ENCODE measurements around the gene XRCC5.
"Not testable (repeated sequence)": the region's sequence is repeated elsewhere in the genome, so short reads cannot be mapped to it uniquely, and the experiment has no call there.

Gene XRCC5

GRCh38 chr2:216119986-216120385 lies 10.8 kb downstream of the XRCC5 start:
- no peak for DNase-seq

GRCh38 chr2:216121255-216121654 lies 12.1 kb downstream of the XRCC5 start:
- no peak for DNase-seq

GRCh38 chr2:216126943-216127342 lies 17.8 kb downstream of the XRCC5 start:
- no peak for DNase-seq

DNA sequence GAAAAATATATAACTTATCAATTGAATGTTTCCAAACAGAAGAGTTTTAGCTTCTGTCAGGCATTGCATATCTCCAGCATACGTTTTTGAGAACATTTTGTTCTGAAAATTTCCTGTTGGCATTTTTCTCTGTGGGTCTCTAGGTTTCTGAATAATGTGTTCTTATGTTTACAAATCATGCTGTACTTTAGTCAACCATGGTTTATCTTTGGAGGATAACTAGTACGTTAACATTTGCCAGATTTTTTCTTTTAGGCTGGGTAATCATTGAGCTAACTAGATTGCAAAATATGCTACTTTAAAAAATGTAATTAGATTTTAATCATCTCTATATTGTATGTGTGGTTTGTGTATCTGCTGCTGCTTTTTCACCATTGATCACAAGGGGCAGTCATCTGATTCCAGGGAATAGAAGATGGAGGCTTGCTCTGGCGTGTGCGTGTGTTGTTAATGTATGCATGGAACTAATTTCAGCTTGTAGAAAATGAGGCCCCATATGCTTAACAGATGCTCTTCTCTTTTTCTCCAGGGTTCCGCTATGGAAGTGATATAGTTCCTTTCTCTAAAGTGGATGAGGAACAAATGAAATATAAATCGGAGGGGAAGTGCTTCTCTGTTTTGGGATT lies 21.3 kb downstream of the XRCC5 start:
- peak; percentile 28 for DNase-seq

GRCh38 chr2:216131175-216131926 lies 22.2 kb downstream of the XRCC5 start:
- no peak for DNase-seq

- no peak for DNase-seq
These were observed 23.4 kb downstream of the XRCC5 start for GRCh38 chr2:216132585-216132984.

DNA sequence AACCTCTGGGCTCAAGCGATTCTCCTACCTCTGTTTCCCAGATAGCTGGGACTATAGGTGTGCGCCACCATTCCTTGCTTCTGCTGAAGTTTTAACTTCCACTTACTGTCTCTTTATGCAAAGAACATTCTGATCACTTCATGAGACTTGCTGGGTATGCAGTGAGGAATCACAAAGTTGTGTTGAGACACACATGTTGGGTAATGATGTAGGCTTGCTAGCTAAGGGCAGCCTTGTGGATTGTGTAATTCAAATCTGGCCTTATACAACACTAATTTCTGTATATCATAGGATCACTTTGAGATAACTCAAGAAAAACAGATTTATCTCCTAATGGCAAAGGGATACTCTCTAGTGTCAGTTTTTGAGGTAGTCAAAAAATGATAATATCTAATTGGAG lies 24.2 kb downstream of the XRCC5 start:
- DNase-seq: no peak

DNA sequence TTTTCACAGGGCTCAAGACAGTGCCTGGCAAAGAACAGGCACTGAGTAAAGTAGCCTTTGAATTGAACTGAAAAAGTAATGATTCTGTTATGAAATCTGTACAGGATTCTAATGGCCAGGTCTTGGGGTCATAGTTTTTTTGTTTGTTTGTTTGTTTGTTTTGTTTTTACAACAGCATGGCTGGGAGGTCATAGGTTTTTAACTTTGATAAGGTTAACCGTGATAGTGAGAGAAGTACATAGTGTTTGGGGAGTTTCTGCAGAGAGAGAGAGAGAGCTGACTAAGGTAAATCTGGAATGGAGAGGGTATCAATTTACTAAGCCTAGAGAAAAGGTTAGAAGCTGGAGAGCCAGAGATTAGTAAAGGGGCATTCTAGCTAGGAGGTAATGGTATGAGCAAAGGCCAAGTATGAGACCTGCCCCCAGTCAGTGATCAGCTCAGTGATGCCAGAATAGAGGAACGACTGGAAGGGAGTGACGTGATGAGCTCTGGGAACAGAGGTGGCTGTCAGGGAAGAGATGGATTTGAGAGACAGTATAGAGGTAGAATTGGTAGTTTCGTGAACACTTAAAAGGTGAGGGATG lies 25.9 kb downstream of the XRCC5 start:
- no peak for DNase-seq

DNA sequence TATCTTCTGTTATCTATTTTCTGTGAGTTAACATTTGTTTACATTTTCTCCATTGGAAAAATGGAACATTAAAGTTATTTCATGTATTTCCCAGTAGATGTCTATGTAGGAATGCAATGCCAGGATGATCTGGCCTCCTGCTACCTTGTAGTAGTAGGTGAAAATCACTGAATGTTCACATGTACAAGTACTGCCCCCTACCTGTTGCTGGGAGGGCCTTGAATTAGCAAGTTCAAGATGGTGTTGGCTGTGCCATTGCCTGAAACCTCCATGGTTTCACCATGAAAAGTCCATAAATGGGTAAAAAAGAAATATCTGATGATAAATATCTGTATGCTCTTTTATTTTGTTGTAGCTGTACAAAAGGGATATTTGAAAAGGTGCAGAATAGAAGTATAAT lies 30.7 kb downstream of the XRCC5 start:
- DNase-seq: peak; percentile 20

DNA sequence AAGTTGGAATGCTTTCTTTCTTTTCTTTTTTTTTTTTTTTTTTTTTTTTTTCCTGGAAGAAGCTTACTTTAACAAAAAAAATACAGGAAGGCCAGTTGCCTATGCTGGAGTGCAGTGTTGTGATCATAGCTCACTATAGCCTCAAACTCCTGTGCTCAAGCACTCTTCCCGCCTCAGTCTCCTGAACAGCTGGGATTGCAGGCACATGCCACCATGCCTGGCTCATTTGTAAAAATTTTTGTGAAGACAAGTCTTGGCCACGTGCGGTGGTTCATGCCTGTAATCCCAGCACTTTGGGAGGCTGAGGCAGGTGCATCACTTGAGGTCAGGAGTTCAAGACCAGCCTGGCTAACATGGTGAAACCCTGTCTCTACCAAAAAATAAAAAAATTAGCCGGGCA lies 32.4 kb downstream of the XRCC5 start:
- DNase-seq: not testable (repeated sequence)

DNA sequence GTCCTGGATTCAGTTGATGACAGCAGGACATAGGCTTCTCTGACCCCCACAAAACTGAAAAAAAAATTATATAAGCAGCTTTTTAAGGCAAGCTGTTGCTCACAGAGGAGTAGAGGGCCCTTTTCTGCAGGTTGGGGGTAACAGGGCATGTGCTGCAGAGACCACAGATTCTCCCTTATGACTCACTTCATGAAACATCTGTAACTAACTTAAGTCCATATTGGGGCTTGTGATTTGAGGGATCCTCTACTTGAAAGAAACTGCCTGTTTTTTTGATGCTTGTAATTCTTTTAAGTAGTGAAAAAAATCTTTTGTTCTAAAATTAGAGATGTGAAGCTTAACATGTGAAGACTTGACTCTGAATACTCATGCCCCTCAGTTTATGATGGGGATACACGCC lies 33.4 kb downstream of the XRCC5 start:
- DNase-seq: no peak

GRCh38 chr2:216144372-216144771 lies 35.2 kb downstream of the XRCC5 start:
- DNase-seq: no peak

DNA sequence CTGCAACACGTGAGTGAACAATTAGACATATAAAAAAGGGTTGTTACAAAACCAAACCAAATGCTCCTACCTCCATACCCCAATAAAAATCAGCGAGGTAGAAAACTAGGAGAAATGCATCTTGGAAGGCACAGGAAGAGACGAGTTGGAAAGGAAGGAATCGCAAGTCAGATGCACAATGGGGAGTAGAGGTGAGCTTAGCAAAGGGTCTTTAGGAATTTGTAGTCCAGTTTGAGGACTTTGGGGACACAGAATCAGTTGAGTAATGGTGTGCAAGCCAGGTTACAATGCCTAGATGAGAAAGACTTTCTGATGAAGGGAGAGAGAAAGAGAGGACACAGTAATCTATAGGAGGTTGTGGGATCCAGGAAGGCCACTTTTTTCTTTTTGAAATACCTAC lies 35.7 kb downstream of the XRCC5 start:
- no peak for DNase-seq

- no peak for DNase-seq
These were observed 37.4 kb downstream of the XRCC5 start for GRCh38 chr2:216146573-216146972.

DNA sequence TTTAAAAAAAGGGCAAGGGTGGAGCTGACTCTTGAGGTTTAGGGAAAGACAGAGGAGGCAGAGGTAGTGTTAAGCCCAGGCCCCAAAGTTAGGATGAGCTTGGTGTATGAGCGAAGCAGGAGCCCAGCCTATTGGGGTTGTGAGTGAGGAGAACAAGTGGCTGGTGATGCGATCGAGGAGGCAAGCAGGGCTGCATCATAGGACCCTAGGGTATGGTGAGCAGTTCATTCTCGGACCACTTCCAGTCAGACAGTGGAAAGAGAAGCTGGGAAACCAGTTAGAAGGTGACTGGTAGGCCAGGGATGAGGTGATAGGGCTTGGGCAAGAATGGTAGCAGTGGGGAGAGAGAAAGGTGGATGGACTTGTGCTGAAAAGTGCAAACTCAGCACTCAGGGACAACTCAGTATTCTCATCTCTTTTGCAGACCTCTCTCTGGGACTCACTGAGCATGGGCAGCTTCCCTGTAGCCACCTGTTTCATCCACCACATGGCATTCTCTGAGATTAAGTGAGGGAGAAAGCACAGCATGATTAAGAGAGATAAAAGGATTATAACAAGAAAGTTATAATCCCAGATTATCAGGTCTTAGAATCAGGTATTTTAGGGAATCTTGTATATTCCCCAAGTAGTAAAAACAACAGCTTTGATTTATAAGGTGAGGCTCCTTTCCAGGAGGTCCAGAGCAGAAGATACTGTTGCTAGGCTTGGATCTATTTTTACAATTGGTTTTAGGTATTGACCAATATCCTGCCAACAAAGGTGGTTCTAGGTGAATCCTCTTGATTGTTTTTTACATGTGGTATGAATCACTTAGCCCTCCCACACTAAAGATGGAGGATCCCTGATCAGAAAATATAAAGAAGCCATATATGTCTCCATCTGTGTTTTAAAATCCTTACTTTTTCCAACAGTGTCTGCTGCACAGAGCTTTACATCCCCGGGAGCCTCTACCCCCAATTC lies 38.3 kb downstream of the XRCC5 start:
- DNase-seq: no peak

DNA sequence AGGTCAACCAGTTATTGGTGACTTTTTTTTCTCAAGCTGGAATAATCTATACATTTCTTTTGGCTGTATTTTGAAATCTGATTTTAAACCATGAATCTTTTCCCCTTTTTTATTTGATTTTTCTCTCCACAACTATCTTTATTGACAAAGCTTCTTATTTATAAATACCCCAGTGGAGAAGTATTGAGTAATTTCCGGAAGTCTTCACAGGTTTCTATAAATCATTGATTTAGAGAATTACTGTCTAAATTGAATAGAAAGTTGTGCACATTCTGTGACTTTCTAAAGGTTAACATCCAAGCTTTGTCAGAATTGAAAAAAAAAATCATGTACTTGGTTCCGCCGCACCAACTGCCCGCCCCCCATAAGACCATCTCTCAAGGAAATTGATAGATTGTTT lies 39.8 kb downstream of the XRCC5 start:
- DNase-seq: no peak

GRCh38 chr2:216149741-216150140 lies 40.6 kb downstream of the XRCC5 start:
- no peak for DNase-seq

- no peak for DNase-seq
These were observed 42.3 kb downstream of the XRCC5 start for GRCh38 chr2:216151313-216152025.

DNA sequence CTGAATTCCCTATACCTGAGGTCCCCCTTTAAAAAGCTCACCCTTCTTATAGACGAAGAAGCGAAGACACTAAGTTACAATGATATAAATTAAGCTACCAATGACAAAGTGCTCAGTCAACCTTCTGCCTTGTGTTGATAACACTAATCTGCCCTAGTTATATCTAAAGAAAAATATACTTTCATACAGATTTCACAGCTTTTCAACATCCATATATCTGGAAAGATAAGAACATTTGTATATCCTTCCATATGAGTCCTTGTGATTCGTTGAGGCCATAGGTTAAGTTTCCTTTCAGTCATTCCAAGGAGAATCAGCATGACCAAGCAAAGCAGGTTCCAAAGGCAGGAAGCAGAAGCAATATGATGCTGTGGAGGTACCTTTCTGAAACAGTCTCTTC lies 46.8 kb downstream of the XRCC5 start:
- no peak for DNase-seq

GRCh38 chr2:216156822-216157221 lies 47.7 kb downstream of the XRCC5 start:
- no peak for DNase-seq

- DNase-seq: no peak
These were observed 50.0 kb downstream of the XRCC5 start for GRCh38 chr2:216159144-216159543.

DNA sequence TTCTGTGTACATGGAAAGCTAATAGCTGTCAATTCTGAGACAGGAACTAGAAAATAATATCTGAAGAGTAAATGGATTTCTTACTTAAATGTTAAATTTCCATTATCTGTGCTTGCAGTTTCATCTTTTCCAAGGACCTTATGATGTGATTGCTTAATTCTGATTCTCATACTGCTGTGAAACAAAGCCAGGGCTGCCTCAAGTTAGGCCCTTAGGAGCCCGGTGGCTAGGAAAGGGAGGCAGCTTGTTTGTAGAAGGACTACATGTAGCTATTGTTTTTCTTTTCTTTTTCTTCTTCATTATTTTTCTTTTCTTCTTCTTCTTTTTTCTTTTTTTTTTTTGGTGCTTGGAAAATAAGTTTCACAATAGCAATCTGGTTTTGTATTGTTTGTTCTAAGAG lies 50.5 kb downstream of the XRCC5 start:
- DNase-seq: no peak

DNA sequence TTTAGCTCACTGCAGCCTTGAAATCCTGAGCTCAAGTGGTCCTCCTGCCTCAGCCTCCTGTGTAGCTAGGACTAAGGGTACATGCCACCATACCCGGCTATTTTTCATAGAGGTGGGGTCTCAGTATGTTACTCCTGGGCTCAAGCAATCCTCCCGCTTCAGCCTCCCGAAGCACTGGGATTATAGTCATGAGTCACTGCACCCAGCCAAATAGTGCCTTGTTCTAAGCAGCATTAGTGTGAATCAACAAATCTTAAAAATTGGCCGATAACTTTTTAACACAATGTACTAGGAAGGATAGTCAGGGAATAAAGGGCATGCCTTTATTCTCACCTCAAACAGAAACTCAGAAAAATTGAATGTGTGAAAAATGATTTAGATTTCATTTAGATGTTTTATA lies 51.6 kb downstream of the XRCC5 start:
- no peak for DNase-seq
